HUES6 (cell line): Measurements from ENCODE around the gene MAGEF1.

Source experiments
- H3K27ac ChIP-seq: 2 replicates; pipeline ENCODE4 v1.7.0; 2013; ENCODE audit warnings: low read depth, mild to moderate bottlenecking, low read length, inconsistent platforms
- H3K27me3 ChIP-seq: 2 replicates; pipeline ENCODE4 v1.6.1; 2013; ENCODE audit warnings: low read length; ENCODE audit not compliant: control insufficient read depth, insufficient read depth
- H3K36me3 ChIP-seq: 2 replicates; pipeline ENCODE4 v1.6.1; 2013; ENCODE audit warnings: low read length; ENCODE audit not compliant: control insufficient read depth, insufficient read depth
- H3K4me1 ChIP-seq: 2 replicates; pipeline ENCODE4 v1.6.1; 2013; ENCODE audit warnings: low read length; ENCODE audit not compliant: control insufficient read depth, insufficient read depth
- H3K4me3 ChIP-seq: 2 replicates; pipeline ENCODE4 v1.5.1; 2013; ENCODE audit warnings: low read depth, low read length
- H3K9ac ChIP-seq: one replicate; pipeline ENCODE4 v1.6.1; 2013; ENCODE audit warnings: mild to moderate bottlenecking, low read length
- H3K9me3 ChIP-seq: 2 replicates; pipeline ENCODE4 v1.6.1; 2013; ENCODE audit warnings: low read depth, low read length; ENCODE audit not compliant: control insufficient read depth, insufficient read depth

The MAGEF1 gene

GRCh38 chr3:184674626-184675025, 37.2 kb downstream of the MAGEF1 start:
- H3K27ac ChIP-seq, result no peak overlapping the region
- no peaks in the 10 kb centered on the region for H3K9me3 ChIP-seq

GRCh38 chr3:184672977-184673870, 38.6 kb downstream of the MAGEF1 start:
- no peaks in the 10 kb centered on the region for H3K9me3 ChIP-seq
- H3K27me3 ChIP-seq, result peaks cover 3% of the 10 kb centered on the region; the same call in 1 of the 2 replicates
- peaks cover 10% of the 10 kb centered on the region; the same call in 1 of the 2 replicates for H3K4me1 ChIP-seq
- no peak overlapping the region for H3K4me3 ChIP-seq
- H3K27ac ChIP-seq, result no peak overlapping the region
- H3K9ac ChIP-seq, result no peak overlapping the region
- H3K36me3 ChIP-seq, result no peaks in the 10 kb centered on the region

More at GRCh38 chr3:184674626-184675025, 37.2 kb downstream of the MAGEF1 start:
- no peaks in the 10 kb centered on the region for H3K36me3 ChIP-seq
- peaks cover 23% of the 10 kb centered on the region for H3K4me1 ChIP-seq
- no peak overlapping the region for H3K9ac ChIP-seq
- no peak overlapping the region for H3K4me3 ChIP-seq
- no peaks in the 10 kb centered on the region for H3K27me3 ChIP-seq

- Histone ChIP-seq H3K4me1 (peaks cover 4% of the 10 kb centered on the region; the same call in 1 of the 2 replicates), H3K4me3 (no peak overlapping the region), H3K27me3 (peaks cover 3% of the 10 kb centered on the region; the same call in 1 of the 2 replicates), H3K9ac (no peak overlapping the region), H3K27ac (no peak overlapping the region), H3K9me3 (no peaks in the 10 kb centered on the region), H3K36me3 (no peaks in the 10 kb centered on the region)
Observed at GRCh38 chr3:184672335-184672734, 39.5 kb downstream of the MAGEF1 start.

GRCh38 chr3:184670091-184670602, 41.7 kb downstream of the MAGEF1 start:
- Histone ChIP-seq H3K27ac (no peak overlapping the region), H3K27me3 (peaks cover 3% of the 10 kb centered on the region; the same call in 1 of the 2 replicates), H3K9me3 (no peaks in the 10 kb centered on the region), H3K36me3 (no peaks in the 10 kb centered on the region), H3K4me1 (no peaks in the 10 kb centered on the region), H3K4me3 (no peak overlapping the region), H3K9ac (no peak overlapping the region)

- H3K27me3 ChIP-seq, result peaks cover 3% of the 10 kb centered on the region; the same call in 1 of the 2 replicates
- no peaks in the 10 kb centered on the region for H3K4me1 ChIP-seq
- H3K36me3 ChIP-seq, result no peaks in the 10 kb centered on the region
- no peak overlapping the region for H3K4me3 ChIP-seq
- no peak overlapping the region for H3K9ac ChIP-seq
- H3K9me3 ChIP-seq, result no peaks in the 10 kb centered on the region
- no peak overlapping the region for H3K27ac ChIP-seq
Observed at GRCh38 chr3:184669578-184669977, 42.3 kb downstream of the MAGEF1 start.

- Histone ChIP-seq H3K27ac (no peak overlapping the region), H3K27me3 (peaks cover 3% of the 10 kb centered on the region; the same call in 1 of the 2 replicates), H3K4me3 (no peak overlapping the region), H3K9ac (no peak overlapping the region), H3K36me3 (no peaks in the 10 kb centered on the region), H3K4me1 (peaks cover 15% of the 10 kb centered on the region), H3K9me3 (no peaks in the 10 kb centered on the region)
Observed at GRCh38 chr3:184666442-184666841, 45.4 kb downstream of the MAGEF1 start.

GRCh38 chr3:184665101-184665500, 46.8 kb downstream of the MAGEF1 start:
- no peaks in the 10 kb centered on the region for H3K9me3 ChIP-seq
- no peak overlapping the region for H3K27ac ChIP-seq
- no peak overlapping the region for H3K9ac ChIP-seq
- peaks cover 3% of the 10 kb centered on the region; the same call in 1 of the 2 replicates for H3K27me3 ChIP-seq
- H3K4me3 ChIP-seq, result no peak overlapping the region
- H3K36me3 ChIP-seq, result no peaks in the 10 kb centered on the region
- peaks cover 23% of the 10 kb centered on the region for H3K4me1 ChIP-seq

- H3K27ac ChIP-seq, result no peak overlapping the region
- no peaks in the 10 kb centered on the region for H3K36me3 ChIP-seq
- H3K27me3 ChIP-seq, result no peaks in the 10 kb centered on the region
- H3K9ac ChIP-seq, result no peak overlapping the region
- no peak overlapping the region for H3K4me3 ChIP-seq
- peaks cover 36% of the 10 kb centered on the region for H3K4me1 ChIP-seq
- no peaks in the 10 kb centered on the region for H3K9me3 ChIP-seq
Observed at GRCh38 chr3:184663756-184664155, 48.1 kb downstream of the MAGEF1 start.

- no peak overlapping the region for H3K9ac ChIP-seq
- H3K4me1 ChIP-seq, result peaks cover 40% of the 10 kb centered on the region
- no peaks in the 10 kb centered on the region for H3K36me3 ChIP-seq
- no peak overlapping the region for H3K4me3 ChIP-seq
- no peak overlapping the region for H3K27ac ChIP-seq
- H3K9me3 ChIP-seq, result no peaks in the 10 kb centered on the region
- no peaks in the 10 kb centered on the region for H3K27me3 ChIP-seq
Observed at GRCh38 chr3:184663356-184663755, 48.5 kb downstream of the MAGEF1 start.

- no peaks in the 10 kb centered on the region for H3K36me3 ChIP-seq
- no peak overlapping the region for H3K9ac ChIP-seq
- H3K9me3 ChIP-seq, result no peaks in the 10 kb centered on the region
- H3K4me1 ChIP-seq, result peaks cover 48% of the 10 kb centered on the region
- H3K4me3 ChIP-seq, result no peak overlapping the region
- no peaks in the 10 kb centered on the region for H3K27me3 ChIP-seq
- H3K27ac ChIP-seq, result no peak overlapping the region
Observed at GRCh38 chr3:184662187-184662586, 49.7 kb downstream of the MAGEF1 start.

GRCh38 chr3:184660931-184661330, 50.9 kb downstream of the MAGEF1 start:
- Histone ChIP-seq H3K9ac (no peak overlapping the region), H3K27me3 (no peaks in the 10 kb centered on the region), H3K4me1 (peaks cover 58% of the 10 kb centered on the region), H3K36me3 (no peaks in the 10 kb centered on the region), H3K9me3 (no peaks in the 10 kb centered on the region), H3K4me3 (no peak overlapping the region), H3K27ac (no peak overlapping the region)
